ENCODE results near the gene CACNA2D2. TPM values are rescaled to one million over a fixed set of nuclear protein-coding genes. Genes with fewer than 3 reads are reported as not detected.

Gene CACNA2D2
- total and polyA plus RNA-seq, 2 of the 13 experiments (the other 11 are each of a cell fraction or from before 2014, with no cell fraction given): not detected

GRCh38 chr3:50341996-50342650 lies 161.3 kb downstream of the CACNA2D2 start (continued):
- TF ChIP-seq, protein P1, sequence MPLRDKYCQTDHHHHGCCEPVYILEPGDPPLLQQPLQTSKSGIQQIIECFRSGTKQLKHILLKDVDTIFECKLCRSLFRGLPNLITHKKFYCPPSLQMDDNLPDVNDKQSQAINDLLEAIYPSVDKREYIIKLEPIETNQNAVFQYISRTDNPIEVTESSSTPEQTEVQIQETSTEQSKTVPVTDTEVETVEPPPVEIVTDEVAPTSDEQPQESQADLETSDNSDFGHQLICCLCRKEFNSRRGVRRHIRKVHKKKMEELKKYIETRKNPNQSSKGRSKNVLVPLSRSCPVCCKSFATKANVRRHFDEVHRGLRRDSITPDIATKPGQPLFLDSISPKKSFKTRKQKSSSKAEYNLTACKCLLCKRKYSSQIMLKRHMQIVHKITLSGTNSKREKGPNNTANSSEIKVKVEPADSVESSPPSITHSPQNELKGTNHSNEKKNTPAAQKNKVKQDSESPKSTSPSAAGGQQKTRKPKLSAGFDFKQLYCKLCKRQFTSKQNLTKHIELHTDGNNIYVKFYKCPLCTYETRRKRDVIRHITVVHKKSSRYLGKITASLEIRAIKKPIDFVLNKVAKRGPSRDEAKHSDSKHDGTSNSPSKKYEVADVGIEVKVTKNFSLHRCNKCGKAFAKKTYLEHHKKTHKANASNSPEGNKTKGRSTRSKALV (CRISPR knock-in tag; IDR thresholded peaks at IDR 0.05): no peak
- no peak for TF ChIP-seq HMG20B (CRISPR knock-in tag; conservative IDR thresholded peaks at IDR 0.05)
- TF ChIP-seq, protein P2, sequence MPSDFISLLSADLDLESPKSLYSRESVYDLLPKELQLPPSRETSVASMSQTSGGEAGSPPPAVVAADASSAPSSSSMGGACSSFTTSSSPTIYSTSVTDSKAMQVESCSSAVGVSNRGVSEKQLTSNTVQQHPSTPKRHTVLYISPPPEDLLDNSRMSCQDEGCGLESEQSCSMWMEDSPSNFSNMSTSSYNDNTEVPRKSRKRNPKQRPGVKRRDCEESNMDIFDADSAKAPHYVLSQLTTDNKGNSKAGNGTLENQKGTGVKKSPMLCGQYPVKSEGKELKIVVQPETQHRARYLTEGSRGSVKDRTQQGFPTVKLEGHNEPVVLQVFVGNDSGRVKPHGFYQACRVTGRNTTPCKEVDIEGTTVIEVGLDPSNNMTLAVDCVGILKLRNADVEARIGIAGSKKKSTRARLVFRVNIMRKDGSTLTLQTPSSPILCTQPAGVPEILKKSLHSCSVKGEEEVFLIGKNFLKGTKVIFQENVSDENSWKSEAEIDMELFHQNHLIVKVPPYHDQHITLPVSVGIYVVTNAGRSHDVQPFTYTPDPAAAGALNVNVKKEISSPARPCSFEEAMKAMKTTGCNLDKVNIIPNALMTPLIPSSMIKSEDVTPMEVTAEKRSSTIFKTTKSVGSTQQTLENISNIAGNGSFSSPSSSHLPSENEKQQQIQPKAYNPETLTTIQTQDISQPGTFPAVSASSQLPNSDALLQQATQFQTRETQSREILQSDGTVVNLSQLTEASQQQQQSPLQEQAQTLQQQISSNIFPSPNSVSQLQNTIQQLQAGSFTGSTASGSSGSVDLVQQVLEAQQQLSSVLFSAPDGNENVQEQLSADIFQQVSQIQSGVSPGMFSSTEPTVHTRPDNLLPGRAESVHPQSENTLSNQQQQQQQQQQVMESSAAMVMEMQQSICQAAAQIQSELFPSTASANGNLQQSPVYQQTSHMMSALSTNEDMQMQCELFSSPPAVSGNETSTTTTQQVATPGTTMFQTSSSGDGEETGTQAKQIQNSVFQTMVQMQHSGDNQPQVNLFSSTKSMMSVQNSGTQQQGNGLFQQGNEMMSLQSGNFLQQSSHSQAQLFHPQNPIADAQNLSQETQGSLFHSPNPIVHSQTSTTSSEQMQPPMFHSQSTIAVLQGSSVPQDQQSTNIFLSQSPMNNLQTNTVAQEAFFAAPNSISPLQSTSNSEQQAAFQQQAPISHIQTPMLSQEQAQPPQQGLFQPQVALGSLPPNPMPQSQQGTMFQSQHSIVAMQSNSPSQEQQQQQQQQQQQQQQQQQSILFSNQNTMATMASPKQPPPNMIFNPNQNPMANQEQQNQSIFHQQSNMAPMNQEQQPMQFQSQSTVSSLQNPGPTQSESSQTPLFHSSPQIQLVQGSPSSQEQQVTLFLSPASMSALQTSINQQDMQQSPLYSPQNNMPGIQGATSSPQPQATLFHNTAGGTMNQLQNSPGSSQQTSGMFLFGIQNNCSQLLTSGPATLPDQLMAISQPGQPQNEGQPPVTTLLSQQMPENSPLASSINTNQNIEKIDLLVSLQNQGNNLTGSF (CRISPR knock-in tag; IDR thresholded peaks at IDR 0.05): no peak
- no peak for TF ChIP-seq NFYB (CRISPR knock-in tag; IDR thresholded peaks at IDR 0.05)
- no peak for TF ChIP-seq ZNF275 (CRISPR knock-in tag; IDR thresholded peaks at IDR 0.05; ENCODE audit: borderline replicate concordance)
- TF ChIP-seq ELF1 (CRISPR knock-in tag; IDR thresholded peaks at IDR 0.05): no peak

All from HepG2 (cell line).